ENCODE measurements around the gene RAB40A.
"Not testable (repeated sequence)": the region's sequence is repeated elsewhere in the genome, so short reads cannot be mapped to it uniquely, and the experiment has no call there.

Gene RAB40A

GRCh38 chrX:103464072-103464773, 55.1 kb downstream of the RAB40A start:
- DNase-seq (ENCODE audit: low read depth in 2 of 2) = peak in 1 of 2 donors; percentile 1

GRCh38 chrX:103461156-103461555, 58.1 kb downstream of the RAB40A start:
- no peak for DNase-seq (ENCODE audit: low read depth in 2 of 2)

GRCh38 chrX:103460001-103460755, 59.1 kb downstream of the RAB40A start:
- DNase-seq (ENCODE audit: low read depth in 2 of 2) = not testable (repeated sequence)

GRCh38 chrX:103453655-103454054, 65.6 kb downstream of the RAB40A start:
- DNase-seq (ENCODE audit: low read depth in 2 of 2) = no peak

Data from activated CD4-positive, alpha-beta T cell treated with anti-CD3 and anti-CD28 coated beads for 24 hours (primary cell).